ENCODE data around the gene ST6GALNAC1. TPM values are rescaled to one million over a fixed set of nuclear protein-coding genes. Genes with fewer than 3 reads are reported as not detected.

Gene ST6GALNAC1
- not detected for total RNA-seq (2021; fragmentation: NEBNext Ultra II Directional; extraction: Animal tissue kit (Norgen Biotek cat#: 25700))
- long read RNA-seq, result 0 reads

- Mint-ChIP-seq H3K36me3 (ENCODE audit: low read depth) (peaks cover 4% of the 10 kb centered on the region; the same call in 1 of the 2 replicates), H3K9me3 (peaks cover 9% of the 10 kb centered on the region), H3K4me3 (no peak within 1 kb of the TSS), H3K27ac (no peak within 1 kb of the TSS), H3K4me1 (ENCODE audit: low read depth) (no peaks in the 10 kb centered on the region), H3K27me3 (ENCODE audit: insufficient read depth) (peaks cover 52% of the 10 kb centered on the region)
- no peak for TF ChIP-seq CTCF (IDR thresholded peaks at IDR 0.05)
- DNase-seq, result no peak
Observed at GRCh38 chr17:76643553-76644148, at the start of gene ST6GALNAC1. ST6GALNAC1 (minus strand) TSS chr17:76643757; CDS start chr17:76643638, 119 bp downstream.

- peaks cover 29% of the 10 kb centered on the region for H3K4me1 Mint-ChIP-seq (ENCODE audit: low read depth)
- DNase-seq, result no peak
- H3K36me3 Mint-ChIP-seq (ENCODE audit: low read depth), result peaks cover 10% of the 10 kb centered on the region
- no peak for TF ChIP-seq CTCF (IDR thresholded peaks at IDR 0.05)
- H3K27me3 Mint-ChIP-seq (ENCODE audit: insufficient read depth), result no peaks in the 10 kb centered on the region; the same call in none of the 2 replicates
- H3K9me3 Mint-ChIP-seq, result no peaks in the 10 kb centered on the region
- no peak overlapping the region for H3K4me3 Mint-ChIP-seq
- no peak overlapping the region for H3K27ac Mint-ChIP-seq
Observed at GRCh38 chr17:76691379-76692191, 48.0 kb upstream of the ST6GALNAC1 start.

GRCh38 chr17:76690596-76691280 lies 47.2 kb upstream of the ST6GALNAC1 start:
- TF ChIP-seq CTCF (IDR thresholded peaks at IDR 0.05), result no peak
- Mint-ChIP-seq H3K4me3 (no peak overlapping the region), H3K4me1 (ENCODE audit: low read depth) (peaks cover 29% of the 10 kb centered on the region), H3K27me3 (ENCODE audit: insufficient read depth) (no peaks in the 10 kb centered on the region; the same call in none of the 2 replicates), H3K9me3 (no peaks in the 10 kb centered on the region), H3K36me3 (ENCODE audit: low read depth) (peaks cover 10% of the 10 kb centered on the region), H3K27ac (no peak overlapping the region)
- no peak for DNase-seq

GRCh38 chr17:76689859-76690258 lies 46.3 kb upstream of the ST6GALNAC1 start:
- no peaks in the 10 kb centered on the region for H3K9me3 Mint-ChIP-seq
- no peak overlapping the region for H3K27ac Mint-ChIP-seq
- DNase-seq, result no peak
- H3K4me3 Mint-ChIP-seq, result no peak overlapping the region
- no peaks in the 10 kb centered on the region; the same call in none of the 2 replicates for H3K27me3 Mint-ChIP-seq (ENCODE audit: insufficient read depth)
- TF ChIP-seq CTCF (IDR thresholded peaks at IDR 0.05), result no peak
- peaks cover 22% of the 10 kb centered on the region for H3K4me1 Mint-ChIP-seq (ENCODE audit: low read depth)
- H3K36me3 Mint-ChIP-seq (ENCODE audit: low read depth), result peaks cover 10% of the 10 kb centered on the region

- TF ChIP-seq CTCF (IDR thresholded peaks at IDR 0.05), result no peak
- Mint-ChIP-seq H3K27me3 (ENCODE audit: insufficient read depth) (no peaks in the 10 kb centered on the region; the same call in none of the 2 replicates), H3K27ac (peak overlapping the region; percentile 83), H3K36me3 (ENCODE audit: low read depth) (peaks cover 10% of the 10 kb centered on the region), H3K9me3 (no peaks in the 10 kb centered on the region), H3K4me1 (ENCODE audit: low read depth) (peaks cover 22% of the 10 kb centered on the region), H3K4me3 (peak overlapping the region; percentile 72; the same call in 1 of the 2 replicates)
- no peak for DNase-seq
Observed at GRCh38 chr17:76688165-76688622, 44.6 kb upstream of the ST6GALNAC1 start.

Measured in HFFc6 (cell line).